ENCODE measurements around the gene TRIM17. TPM values are rescaled to one million over a fixed set of nuclear protein-coding genes. Genes with fewer than 3 reads are reported as not detected.

Gene TRIM17
- polyA plus RNA-seq, 1 donor (not counting 4 experiments of a cell fraction or from before 2014, with no cell fraction given): 0.24 TPM

GRCh38 chr1:228429698-228430097 lies 13.0 kb upstream of the TRIM17 start:
- FAIRE-seq (no peak), DNase-seq (ENCODE audit: low read depth, low spot score) (no peak)
- Histone ChIP-seq H4K20me1 (ENCODE audit: control insufficient read depth, extremely low read depth, insufficient read depth, low read length) (no peaks in the 10 kb centered on the region), H3K4me3 (ENCODE audit: control insufficient read depth in 2 of 3, extremely low read depth in 1 of 3, insufficient read depth in 2 of 3, low read depth in 1 of 3, low read length in 3 of 3) (no peak overlapping the region), H3K9ac (ENCODE audit: control insufficient read depth, extremely low read depth, insufficient read depth, low read length) (no peak overlapping the region), H3K4me2 (ENCODE audit: control insufficient read depth, extremely low read depth, insufficient read depth, low read depth, low read length) (no peak overlapping the region), H3K27ac (ENCODE audit: control insufficient read depth, insufficient read depth, low read length) (no peak overlapping the region), H3K27me3 (ENCODE audit: control insufficient read depth, extremely low read depth, insufficient read depth, low read length) (peaks cover 22% of the 10 kb centered on the region), H2AFZ (ENCODE audit: control insufficient read depth, low read length) (no peak overlapping the region), H3K9me1 (ENCODE audit: control insufficient read depth, extremely low read depth, insufficient read depth, low read length) (no peaks in the 10 kb centered on the region), H3K79me2 (ENCODE audit: control insufficient read depth, insufficient read depth, low read length) (no peaks in the 10 kb centered on the region), H3K36me3 (ENCODE audit: control insufficient read depth in 2 of 2, extremely low read depth in 1 of 2, insufficient read depth in 2 of 2, low read length in 2 of 2) (no peaks in the 10 kb centered on the region), H3K9me3 (ENCODE audit: control insufficient read depth, low read depth, low read length) (no peaks in the 10 kb centered on the region), H3K4me1 (ENCODE audit: control insufficient read depth, extremely low read depth, insufficient read depth, low read length) (peaks cover 3% of the 10 kb centered on the region)
- TF ChIP-seq CTCF (optimal IDR thresholded peaks at IDR 0.05 in 1 of 3, IDR thresholded peaks at IDR 0.05 in 1 of 3, conservative IDR thresholded peaks at IDR 0.05 in 1 of 3; ENCODE audit: extremely low read depth in 1 of 3, insufficient read depth in 2 of 3, low read length in 3 of 3) (no peak), EZH2 (IDR thresholded peaks at IDR 0.05; ENCODE audit: low read length) (no peak)
- dilution Hi-C loops (cut with MboI; ENCODE audit: extremely low pct_ligation_motif_present, low sequenced_read_pairs): no loop called here

- TF ChIP-seq CTCF (optimal IDR thresholded peaks at IDR 0.05 in 1 of 3, IDR thresholded peaks at IDR 0.05 in 1 of 3, conservative IDR thresholded peaks at IDR 0.05 in 1 of 3; ENCODE audit: extremely low read depth in 1 of 3, insufficient read depth in 2 of 3, low read length in 3 of 3) (no peak), EZH2 (IDR thresholded peaks at IDR 0.05; ENCODE audit: low read length) (no peak)
- Histone ChIP-seq H3K79me2 (ENCODE audit: control insufficient read depth, insufficient read depth, low read length) (no peaks in the 10 kb centered on the region), H3K9ac (ENCODE audit: control insufficient read depth, extremely low read depth, insufficient read depth, low read length) (no peak overlapping the region), H2AFZ (ENCODE audit: control insufficient read depth, low read length) (no peak overlapping the region), H3K4me1 (ENCODE audit: control insufficient read depth, extremely low read depth, insufficient read depth, low read length) (peaks cover 3% of the 10 kb centered on the region), H3K9me1 (ENCODE audit: control insufficient read depth, extremely low read depth, insufficient read depth, low read length) (no peaks in the 10 kb centered on the region), H3K4me2 (ENCODE audit: control insufficient read depth, extremely low read depth, insufficient read depth, low read depth, low read length) (no peak overlapping the region), H4K20me1 (ENCODE audit: control insufficient read depth, extremely low read depth, insufficient read depth, low read length) (no peaks in the 10 kb centered on the region), H3K27ac (ENCODE audit: control insufficient read depth, insufficient read depth, low read length) (no peak overlapping the region), H3K4me3 (ENCODE audit: control insufficient read depth in 2 of 3, extremely low read depth in 1 of 3, insufficient read depth in 2 of 3, low read depth in 1 of 3, low read length in 3 of 3) (no peak overlapping the region), H3K9me3 (ENCODE audit: control insufficient read depth, low read depth, low read length) (no peaks in the 10 kb centered on the region), H3K27me3 (ENCODE audit: control insufficient read depth, extremely low read depth, insufficient read depth, low read length) (peaks cover 20% of the 10 kb centered on the region), H3K36me3 (ENCODE audit: control insufficient read depth in 2 of 2, extremely low read depth in 1 of 2, insufficient read depth in 2 of 2, low read length in 2 of 2) (no peaks in the 10 kb centered on the region)
- dilution Hi-C loops (cut with MboI; ENCODE audit: extremely low pct_ligation_motif_present, low sequenced_read_pairs): no loop called here
- FAIRE-seq: no peak
- DNase-seq (ENCODE audit: low read depth, low spot score): no peak
These were observed 12.3 kb upstream of the TRIM17 start for GRCh38 chr1:228429007-228429406.
